Ovary (tissue), 3 donors: ENCODE results near the gene SPATA24.

Source experiments
- CTCF ChIP-seq, 3 donors: fragments of 450-650 bp in 2 of 3; fragments of 200-600 bp in 1 of 3; IDR thresholded peaks; one replicate each; pipeline versions ENCODE4 v1.5.1 to v1.8.0; 2016 to 2022; ENCODE audit warnings: antibody characterized with exemption in 3 of 3, mild to moderate bottlenecking in 1 of 3
- EP300 ChIP-seq: sonication (generic); formaldehyde crosslinking; IDR thresholded peaks from one replicate; pipeline ENCODE4 v1.6.1; 2017; ENCODE audit warnings: antibody characterized with exemption
- POLR2A ChIP-seq: fragments of 450-650 bp; IDR thresholded peaks from one replicate; pipeline ENCODE4 v1.6.1; 2017; ENCODE audit warnings: antibody characterized with exemption, mild to moderate bottlenecking, moderate library complexity
- donor health status: DM: no; HTN: no; CAD: no.

GRCh38 chr5:139399501-139400121, 4.3 kb downstream of the SPATA24 start:
- TF ChIP-seq CTCF (IDR thresholded peaks at IDR 0.05) (no peak), POLR2A (no peak), EP300 (no peak)
